ENCODE data around the gene OR11H1.
"Not testable (repeated sequence)": the region's sequence is repeated elsewhere in the genome, so short reads cannot be mapped to it uniquely, and the experiment has no call there.

OR11H1 gene, protein sequence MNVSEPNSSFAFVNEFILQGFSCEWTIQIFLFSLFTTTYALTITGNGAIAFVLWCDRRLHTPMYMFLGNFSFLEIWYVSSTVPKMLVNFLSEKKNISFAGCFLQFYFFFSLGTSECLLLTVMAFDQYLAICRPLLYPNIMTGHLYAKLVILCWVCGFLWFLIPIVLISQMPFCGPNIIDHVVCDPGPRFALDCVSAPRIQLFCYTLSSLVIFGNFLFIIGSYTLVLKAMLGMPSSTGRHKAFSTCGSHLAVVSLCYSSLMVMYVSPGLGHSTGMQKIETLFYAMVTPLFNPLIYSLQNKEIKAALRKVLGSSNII

GRCh38 chr22:15527892-15528291 is at the start of gene OR11H1:
Gene OR11H1 (plus strand): TSS chr22:15528192. CDS start chr22:15528192, 0 bp downstream.
- not testable (repeated sequence) for FAIRE-seq; DNase-seq (ENCODE audit: insufficient read length, low spot score)

- not testable (repeated sequence) for FAIRE-seq; DNase-seq (ENCODE audit: insufficient read length, low spot score)
Observed at GRCh38 chr22:15509967-15510366, 18.0 kb upstream of the OR11H1 start.

GRCh38 chr22:15515896-15516295 is 12.1 kb upstream of the OR11H1 start:
- not testable (repeated sequence) for FAIRE-seq; DNase-seq (ENCODE audit: insufficient read length, low spot score)

DNA sequence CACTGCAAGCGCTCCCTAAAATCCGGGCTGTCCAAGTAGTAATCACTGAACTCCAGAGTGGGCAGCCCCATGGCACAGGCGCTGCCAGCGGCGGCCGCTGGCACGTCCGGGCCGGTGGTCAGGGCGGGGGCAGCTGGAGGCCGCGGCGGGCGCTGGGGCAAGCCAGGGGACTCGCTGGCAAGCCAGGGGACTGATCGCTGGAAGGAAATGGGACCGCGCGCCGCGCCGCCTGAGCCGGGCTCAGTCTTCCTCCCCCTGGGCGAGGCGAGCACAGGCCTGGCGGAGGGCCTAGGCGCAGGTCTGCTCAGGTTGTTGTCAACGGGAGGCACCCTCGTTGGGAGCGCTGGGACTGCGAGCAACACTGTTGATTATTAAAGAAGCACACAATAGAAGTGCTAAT is 25.8 kb downstream of the OR11H1 start:
- not testable (repeated sequence) for FAIRE-seq; DNase-seq (ENCODE audit: insufficient read length, low spot score)

DNA sequence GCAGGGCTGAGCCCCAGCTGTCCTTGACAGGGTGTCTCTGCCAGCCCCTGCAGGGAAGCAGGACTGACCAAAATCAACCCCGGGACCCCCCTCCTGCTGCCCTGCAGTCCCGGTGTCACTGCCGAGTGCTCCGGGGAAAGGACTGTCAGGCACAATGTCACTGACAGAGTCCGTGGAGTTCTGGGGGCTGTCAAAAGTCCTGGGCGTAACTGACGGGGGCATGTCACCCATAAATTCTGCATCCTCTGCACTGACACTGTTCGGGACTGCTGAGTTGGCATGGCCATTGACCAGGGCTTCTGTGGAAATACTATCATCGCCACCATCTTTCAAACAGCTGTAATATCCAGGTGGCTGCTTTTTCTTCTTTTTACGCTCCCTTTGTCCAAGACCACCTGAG is 35.5 kb downstream of the OR11H1 start:
- not testable (repeated sequence) for DNase-seq (ENCODE audit: insufficient read length, low spot score); FAIRE-seq

- DNase-seq (ENCODE audit: insufficient read length, low spot score); FAIRE-seq: not testable (repeated sequence)
Observed at GRCh38 chr22:15565063-15565462, 37.1 kb downstream of the OR11H1 start.
